GM18873 (cell line): ENCODE results near the gene SLC38A3.

Experiments
- ATAC-seq: cut with Tn5 transposase; IDR thresholded peaks from one replicate; pipeline ENCODE4 v1.9.1; 2021; ENCODE audit warnings: mild to moderate bottlenecking, moderate library complexity, moderate number of reproducible peaks; ENCODE audit not compliant: unreplicated experiment, low FRiP score

Gene SLC38A3

DNA sequence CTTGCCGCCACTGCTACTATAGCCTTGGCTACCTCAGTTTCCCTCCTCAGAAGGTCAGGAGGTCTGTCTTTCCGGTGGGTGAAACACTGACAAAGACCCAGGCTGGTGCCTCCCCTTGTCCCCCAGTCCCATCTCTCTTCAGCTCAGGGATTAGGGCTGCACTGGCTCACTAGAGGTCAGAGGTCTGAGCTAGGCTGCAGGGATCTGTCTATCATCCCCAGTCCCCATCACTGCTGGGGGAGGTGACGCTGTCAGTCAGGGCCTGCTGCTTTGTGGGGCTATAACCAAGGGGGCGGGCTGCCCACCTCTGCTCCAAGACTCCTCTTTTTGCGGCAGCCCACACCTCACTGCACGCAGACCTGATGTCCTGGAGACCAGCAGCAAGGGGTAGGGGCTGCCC, 36.3 kb upstream of the SLC38A3 start:
- no peak for ATAC-seq

DNA sequence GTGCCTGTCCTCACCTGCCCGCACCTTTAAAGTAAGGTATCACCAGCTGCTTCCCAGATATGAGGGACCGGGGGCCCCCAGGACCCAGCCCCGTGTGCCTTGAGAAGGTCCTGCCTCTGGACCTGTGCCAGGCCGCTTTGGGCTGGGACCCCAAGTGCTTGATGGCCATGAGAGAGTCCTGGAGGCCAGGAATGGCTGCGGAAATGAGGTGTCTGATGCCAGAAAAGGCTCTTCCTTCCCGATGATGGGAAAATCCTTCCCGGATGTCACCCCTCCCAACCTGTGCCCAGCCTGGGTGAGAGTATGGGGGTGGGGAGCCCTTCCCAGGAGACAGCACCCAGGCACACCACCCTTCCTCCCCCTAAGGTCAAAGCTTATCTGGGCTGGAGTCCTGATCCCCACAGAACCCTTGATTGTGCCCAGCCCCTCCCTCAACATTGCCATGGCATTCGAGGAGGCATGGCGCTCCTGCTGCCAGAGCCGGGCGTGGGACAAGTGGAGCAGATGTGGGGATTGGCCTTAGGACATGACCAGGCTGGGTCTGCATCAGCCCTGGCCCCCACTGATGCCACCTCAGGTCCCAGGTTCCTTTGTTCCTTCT, 35.7 kb upstream of the SLC38A3 start:
- ATAC-seq: no peak

DNA sequence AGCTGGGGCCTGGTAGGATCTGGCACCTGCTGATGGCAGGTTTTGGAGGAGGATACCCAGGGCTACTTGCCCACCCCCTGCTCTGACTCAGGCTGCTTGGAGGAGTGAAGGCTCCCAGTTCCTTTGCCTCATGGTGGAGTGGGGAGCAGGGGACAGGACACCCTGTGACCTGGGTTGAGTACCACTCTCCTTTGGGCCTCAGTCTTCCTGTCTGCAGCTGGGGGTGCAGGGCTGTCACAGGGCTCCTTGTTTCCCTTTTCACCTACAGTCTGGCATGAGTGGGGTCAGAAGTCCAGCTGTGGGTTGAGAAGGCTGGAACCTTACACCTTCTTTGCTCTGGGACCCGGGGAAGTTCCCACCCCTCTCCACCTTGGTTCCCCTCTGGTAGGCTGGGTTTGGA, 35.2 kb upstream of the SLC38A3 start:
- no peak for ATAC-seq

DNA sequence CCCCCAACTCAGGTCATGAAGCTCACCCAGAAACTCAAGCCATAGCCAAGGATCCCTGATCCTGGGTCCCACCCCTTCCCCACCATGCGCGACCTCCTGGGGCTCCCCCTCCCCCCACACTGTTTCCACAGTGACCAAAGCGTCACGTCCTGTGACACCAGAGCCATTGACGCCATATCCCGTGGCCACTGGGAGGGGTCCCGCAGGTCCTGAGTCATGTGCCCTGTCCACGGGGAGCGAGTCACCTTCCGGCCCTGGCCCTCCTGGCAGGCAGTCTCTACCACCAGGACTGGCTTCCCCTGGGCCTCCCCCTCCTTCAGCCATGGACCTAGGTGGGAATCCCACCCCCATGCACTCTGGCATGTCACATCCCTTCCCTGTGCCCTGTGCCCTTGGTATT, 34.4 kb upstream of the SLC38A3 start:
- ATAC-seq: no peak

DNA sequence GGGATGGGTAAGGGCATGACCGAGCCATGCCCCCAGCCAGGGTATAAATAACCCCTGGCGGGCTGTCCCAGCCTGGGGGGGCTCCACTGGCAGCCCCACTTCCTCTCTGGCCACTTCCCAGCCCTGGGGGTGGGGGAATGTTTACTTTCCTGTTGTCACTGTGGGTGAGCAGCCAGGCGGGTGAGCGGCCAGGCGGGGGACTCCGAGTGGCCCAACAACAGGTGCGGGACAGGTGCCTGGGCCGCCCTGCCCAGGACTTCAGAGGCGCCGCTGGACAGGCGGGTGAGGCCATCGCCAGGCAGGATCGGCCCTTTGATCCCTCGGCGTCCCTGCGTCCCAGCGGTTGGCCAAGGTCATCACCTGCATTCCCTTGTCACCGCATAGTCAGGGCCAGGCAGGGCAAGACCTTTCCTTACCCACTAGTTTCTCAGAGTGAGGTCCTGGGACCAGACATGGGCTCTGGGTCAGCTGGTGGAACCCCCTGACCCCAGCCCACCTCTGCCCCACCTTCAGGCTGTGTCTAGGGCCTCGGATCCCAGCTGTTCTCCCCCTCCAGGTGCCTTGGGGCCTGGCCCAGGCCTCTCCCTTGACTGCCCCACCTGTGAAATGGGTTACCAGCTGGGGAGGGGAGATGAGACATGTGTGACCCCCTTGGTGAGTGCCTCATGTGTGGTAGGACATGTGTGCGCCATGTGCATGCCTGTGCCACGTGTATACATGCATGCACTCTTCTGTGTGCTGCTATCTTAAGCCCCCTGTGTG, 33.4 kb upstream of the SLC38A3 start:
- no peak for ATAC-seq

DNA sequence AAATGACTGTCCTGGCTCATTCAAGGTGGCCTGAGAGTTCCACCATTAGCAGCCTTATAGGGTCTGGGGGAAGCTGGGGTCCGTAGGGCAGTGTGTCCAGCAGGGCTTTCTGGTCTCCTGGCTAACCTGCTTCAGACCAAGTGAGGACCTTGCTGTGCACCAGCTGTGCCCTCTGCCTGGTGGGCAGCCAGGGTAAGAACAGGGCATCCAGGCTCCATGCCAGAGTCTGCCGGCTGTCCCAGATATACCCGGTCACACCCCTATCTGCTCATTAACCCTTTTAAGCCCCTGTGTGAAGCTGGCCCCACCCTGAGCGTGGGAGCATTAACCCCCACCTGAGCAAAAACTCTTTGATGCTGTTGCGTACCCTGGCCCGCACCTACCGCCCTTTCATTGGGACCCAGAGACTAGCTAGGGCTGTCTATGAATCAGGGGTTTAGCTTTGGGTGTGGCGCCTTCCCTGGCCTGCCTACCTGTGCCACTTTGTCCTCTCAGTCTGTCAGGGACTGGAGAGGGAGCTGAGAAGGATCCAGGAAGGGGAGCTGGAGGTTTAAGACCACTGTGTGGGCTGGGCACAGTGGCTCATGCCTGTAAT, 32.3 kb upstream of the SLC38A3 start:
- ATAC-seq: no peak

DNA sequence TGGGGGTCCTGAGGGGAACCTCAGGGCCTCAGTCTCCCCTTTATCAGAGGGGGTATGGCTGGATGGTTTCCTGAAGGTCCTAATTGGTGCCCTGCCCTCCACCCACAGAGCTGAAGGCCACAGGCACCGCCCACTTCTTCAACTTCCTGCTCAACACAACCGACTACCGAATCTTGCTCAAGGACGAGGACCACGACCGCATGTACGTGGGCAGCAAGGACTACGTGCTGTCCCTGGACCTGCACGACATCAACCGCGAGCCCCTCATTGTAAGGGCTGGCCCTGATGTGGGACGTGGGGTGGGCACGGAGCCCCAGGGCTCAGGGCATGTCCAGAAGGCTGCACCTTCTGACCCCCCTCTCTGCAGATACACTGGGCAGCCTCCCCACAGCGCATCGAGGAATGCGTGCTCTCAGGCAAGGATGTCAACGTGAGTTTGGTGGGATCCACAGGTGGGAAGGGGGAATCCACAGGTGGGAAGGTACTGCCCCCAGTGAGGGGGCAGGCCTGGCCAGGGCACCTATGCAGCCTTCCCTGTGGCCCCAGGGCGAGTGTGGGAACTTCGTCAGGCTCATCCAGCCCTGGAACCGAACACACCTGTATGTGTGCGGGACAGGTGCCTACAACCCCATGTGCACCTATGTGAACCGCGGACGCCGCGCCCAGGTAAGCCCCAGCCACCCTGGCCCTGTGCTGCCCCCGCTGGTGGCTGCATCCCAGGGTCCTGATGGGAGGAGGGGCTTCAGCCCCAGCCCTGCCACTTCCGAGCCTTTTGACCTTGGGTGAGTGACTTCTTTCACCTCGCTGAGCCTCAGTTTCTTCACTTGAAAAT, 31.2 kb upstream of the SLC38A3 start:
- no peak for ATAC-seq

DNA sequence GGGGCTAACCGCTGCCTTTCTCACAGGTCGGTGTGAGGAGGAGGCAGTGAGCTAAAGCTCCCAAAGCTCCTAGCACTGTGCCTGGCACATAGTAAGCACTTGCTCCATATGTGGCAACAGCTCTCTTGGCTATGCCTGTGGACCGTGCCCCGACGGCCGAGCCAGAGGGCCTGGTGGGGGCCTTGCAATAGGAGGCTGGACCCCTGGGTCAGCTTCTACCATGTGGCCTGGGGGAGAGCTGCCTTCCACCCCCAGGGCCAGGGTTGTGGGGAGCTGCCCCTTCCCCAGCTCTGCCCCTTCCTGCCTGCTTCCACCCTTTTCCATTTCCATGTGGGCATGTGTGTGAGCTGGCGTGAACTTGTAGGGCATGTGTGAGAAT, 30.6 kb upstream of the SLC38A3 start:
- no peak for ATAC-seq

DNA sequence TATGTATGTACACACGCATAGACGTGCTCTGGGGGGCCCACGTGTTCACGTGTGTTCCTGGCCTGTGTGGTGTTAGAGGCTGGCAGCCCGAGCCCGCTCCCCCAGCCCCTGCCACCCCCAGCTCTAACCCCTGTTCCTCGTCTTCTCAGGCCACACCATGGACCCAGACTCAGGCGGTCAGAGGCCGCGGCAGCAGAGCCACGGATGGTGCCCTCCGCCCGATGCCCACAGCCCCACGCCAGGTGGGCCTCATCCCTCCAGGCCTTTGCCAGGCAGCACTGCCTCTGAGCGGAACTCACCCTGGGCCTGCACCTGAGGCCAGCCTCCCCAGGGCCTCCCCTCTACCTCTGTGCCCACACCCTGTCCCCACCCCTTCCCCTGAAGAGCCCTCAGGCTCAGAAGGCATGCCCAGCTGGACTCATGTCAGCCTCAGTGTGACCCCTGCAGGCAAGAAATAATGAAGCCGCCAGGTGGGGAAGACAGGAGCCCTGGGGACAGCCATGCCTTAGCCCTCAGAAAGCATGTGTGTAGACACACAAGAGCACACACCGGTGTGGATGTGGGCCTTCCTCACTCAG, 30.0 kb upstream of the SLC38A3 start:
- ATAC-seq: no peak

DNA sequence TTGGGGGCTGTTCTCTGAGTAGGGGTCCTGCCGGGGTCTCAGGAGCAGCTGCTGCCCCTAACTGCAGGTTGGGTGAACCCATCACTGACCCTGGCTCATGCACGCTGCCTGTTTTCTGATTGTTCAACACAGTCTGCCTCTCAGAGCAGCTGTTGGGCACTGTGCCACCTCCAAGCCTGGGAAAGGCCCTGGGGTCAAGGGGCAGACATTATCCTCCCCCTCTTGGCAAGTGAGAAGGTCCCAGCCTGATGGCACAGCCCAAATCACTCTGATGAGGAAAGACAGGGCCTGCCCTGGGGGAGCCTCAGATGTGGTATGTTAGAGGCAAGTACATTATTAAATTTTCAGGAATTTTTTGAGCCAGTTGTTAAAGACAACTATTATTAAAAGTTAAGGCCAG, 27.7 kb upstream of the SLC38A3 start:
- no peak for ATAC-seq

DNA sequence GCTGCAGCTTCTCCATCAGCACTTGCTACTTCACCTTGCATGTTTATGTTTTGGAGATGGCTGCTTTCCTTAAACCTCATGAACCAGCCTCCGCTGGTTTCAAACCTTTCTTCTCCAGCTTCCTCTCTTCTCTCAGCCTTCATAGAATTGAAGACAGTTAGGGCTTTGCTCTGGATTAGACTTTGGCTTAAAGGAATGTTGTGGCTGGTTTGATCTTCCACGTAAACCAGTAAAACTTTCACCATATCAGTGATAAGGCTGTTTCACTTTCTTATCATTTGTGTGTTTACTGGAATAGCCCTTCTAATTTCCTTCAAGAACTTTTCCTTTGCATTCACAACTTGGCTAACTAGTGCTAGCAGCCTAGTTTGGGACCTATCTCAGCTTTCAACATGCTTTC, 25.4 kb upstream of the SLC38A3 start:
- ATAC-seq: no peak

DNA sequence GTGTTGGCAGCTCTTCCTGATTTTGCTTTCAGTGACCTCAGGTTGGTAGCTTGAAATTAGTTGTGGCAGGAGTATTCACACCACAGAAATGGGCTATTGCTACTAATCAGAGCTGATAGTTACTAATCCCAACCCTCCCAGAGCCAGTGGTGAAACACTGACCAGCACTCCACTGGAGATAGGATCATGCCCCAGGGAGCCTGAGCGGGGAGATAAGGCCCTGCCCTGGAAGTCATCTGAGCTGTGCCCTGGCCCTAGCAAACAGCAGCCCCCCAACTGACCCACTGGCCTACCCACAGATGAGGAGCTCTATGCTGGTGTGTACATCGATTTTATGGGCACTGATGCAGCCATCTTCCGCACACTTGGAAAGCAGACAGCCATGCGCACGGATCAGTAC, 23.1 kb upstream of the SLC38A3 start:
- ATAC-seq: no peak

DNA sequence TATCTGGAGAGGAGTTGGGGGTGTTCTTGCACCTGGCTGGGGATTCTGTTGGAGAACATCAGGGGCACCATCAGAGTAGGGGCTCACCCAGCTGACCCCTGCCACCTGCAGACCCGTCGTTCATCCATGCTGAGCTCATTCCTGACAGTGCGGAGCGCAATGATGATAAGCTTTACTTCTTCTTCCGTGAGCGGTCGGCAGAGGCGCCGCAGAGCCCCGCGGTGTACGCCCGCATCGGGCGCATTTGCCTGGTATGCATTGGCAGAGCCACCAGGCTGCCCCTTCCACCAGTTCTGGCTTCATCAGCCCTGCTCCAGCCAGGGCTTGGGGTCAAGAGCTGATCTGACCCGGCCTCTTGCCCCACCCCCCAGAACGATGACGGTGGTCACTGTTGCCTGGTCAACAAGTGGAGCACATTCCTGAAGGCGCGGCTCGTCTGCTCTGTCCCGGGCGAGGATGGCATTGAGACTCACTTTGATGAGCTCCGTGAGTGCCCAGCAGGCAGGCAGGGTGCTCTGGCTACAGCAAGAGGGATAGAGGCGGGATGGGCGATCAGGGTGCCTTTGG, 22.5 kb upstream of the SLC38A3 start:
- no peak for ATAC-seq

DNA sequence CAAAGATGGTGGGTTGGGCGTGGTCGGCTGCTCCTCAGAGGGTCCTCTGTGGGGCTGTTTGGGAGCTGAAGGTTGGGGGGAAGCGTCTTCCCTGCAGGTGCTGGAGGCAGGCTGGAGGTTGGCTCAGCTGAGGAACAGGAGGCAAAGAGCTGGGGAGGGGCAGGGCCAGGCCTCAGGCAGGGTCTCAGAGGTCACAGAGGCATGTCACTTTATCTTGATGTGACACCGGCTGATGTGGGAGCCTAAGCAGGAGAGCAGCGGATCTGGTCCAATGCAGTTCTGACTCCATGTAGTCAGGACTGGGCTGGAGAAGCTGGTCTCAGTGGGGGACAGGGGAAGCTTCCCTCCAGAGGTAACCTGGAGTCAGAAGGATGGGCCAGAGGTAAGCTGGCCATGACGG, 21.3 kb upstream of the SLC38A3 start:
- no peak for ATAC-seq

DNA sequence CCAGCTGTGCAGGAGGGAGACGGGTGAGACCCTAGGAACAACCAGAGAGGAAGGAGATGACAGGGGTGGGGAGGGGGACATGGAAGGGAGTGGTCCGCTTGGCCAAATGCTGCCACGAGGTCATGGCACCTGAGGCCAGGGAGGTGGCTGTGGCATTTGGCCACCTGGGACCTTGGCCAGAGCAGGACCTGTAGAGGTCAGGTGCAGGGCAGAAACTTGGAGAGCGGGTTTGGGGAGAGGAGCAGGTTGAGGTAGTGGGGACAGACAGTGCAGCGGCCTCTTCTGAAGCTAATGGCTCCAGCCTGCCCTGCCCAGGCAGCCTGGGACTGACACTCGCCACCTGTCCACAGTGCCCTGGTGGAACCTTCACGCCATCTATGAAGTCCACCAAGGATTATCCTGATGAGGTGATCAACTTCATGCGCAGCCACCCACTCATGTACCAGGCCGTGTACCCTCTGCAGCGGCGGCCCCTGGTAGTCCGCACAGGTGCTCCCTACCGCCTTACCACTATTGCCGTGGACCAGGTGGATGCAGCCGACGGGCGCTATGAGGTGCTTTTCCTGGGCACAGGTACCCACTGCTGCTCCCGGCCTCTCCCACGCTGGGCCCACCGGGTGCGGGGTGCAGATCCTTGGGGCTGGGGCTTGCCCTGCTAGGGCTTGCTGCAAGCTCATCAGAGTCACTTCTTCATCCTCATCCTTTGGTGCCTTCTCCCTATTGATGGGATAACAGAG, 20.7 kb upstream of the SLC38A3 start:
- no peak for ATAC-seq

DNA sequence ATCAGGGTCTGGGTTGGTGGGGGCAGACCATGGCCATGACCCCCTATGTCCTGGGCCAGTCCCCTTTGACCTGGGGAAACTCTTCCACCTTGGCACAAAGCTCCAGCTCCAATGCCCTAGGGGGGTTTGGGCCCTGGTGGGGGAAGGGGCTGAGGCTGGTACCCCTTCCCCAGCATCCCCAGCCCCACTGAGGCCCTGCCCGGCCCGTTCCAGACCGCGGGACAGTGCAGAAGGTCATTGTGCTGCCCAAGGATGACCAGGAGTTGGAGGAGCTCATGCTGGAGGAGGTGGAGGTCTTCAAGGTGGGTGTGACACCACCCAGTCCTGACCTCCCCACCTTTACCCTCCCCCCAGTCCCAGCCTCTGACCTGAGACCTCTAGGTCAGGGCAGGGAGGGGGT, 19.8 kb upstream of the SLC38A3 start:
- ATAC-seq: no peak

DNA sequence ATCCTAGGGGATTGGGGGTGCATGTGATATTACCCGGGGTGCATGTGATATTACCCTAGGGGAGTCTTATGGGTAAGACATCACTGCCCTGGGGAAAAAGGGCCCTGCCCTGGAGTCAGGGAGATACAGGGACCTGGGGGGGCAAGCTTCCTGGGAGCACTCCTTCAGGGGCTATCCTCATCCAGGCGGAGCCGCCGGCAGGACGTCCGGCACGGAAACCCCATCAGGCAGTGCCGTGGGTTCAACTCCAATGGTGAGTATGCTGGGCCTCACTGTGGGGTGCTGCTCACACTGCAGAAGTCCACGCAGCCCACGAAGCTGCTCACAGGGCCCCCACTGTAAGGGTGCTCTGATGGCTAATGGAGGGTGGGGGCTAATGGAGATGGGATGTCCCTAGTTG, 19.0 kb upstream of the SLC38A3 start:
- no peak for ATAC-seq

DNA sequence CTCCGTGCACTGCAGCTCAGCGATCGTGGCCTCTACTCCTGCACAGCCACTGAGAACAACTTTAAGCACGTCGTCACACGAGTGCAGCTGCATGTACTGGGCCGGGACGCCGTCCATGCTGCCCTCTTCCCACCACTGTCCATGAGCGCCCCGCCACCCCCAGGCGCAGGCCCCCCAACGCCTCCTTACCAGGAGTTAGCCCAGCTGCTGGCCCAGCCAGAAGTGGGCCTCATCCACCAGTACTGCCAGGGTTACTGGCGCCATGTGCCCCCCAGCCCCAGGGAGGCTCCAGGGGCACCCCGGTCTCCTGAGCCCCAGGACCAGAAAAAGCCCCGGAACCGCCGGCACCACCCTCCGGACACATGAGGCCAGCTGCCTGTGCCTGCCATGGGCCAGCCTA, 17.3 kb upstream of the SLC38A3 start:
- ATAC-seq: no peak

DNA sequence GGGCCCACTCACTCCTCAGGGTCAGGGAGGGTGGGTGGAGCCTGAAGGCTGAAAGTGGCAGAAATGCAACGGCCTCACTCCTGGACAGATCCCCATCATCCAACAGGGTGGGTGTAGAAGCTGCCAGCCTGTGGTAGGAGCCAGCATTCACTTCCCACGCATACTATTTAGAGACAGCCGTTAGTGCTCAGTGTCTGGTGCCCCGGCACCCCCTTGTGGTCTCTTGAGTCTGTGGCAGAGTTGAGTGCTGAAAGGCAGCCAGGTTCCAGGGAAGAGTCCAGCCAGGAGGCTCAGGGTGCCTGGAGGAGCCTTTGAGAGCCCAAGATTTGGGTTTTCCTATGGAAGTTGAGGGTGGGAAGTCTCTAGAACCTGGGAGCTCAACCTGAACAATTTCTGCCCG, 15.8 kb upstream of the SLC38A3 start:
- ATAC-seq: no peak

DNA sequence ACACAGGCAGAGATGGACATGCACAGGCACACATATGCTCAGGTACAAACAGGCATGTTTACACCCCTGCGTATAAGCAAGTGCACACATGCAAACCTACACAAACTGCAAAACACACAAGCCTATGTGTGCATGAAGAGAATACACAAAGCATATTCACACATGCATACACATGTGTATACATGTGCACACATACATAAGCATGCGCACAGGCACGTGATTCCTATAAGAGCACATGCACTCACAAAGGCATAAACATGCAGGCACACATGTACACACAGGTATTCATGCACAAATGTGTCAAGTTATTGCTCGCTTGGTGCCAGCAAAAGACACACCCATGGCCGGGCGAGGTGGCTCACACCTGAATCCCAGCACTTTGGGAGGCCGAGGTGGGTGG, 15.1 kb upstream of the SLC38A3 start:
- no peak for ATAC-seq
